H9 (cell line): ENCODE results near the gene SEMA4D. TPM values are rescaled to one million over a fixed set of nuclear protein-coding genes. Genes with fewer than 3 reads are reported as not detected.

ENCODE experiments used
- DNase-seq: peaks from one replicate; pipeline ENCODE4 v3.0.0-alpha.2; 2017
- H2AFZ ChIP-seq: one replicate; pipeline ENCODE4 v1.6.1; 2013; ENCODE audit warnings: mild to moderate bottlenecking, low read length, control low read depth, moderate library complexity
- H2AK5ac ChIP-seq: 2 replicates; pipeline ENCODE4 v1.6.1; 2013; ENCODE audit warnings: low read length, control low read depth, mixed read lengths; ENCODE audit not compliant: insufficient read length
- H2BK120ac ChIP-seq: one replicate; pipeline ENCODE4 v1.6.1; 2013; ENCODE audit warnings: low read depth, mild to moderate bottlenecking, low read length, control low read depth, inconsistent platforms; ENCODE audit not compliant: poor library complexity, severe bottlenecking
- H2BK12ac ChIP-seq: 2 replicates; pipeline ENCODE4 v1.6.1; 2013; ENCODE audit warnings: low read length, control low read depth, mixed read lengths, low read depth; ENCODE audit not compliant: insufficient read length
- H2BK15ac ChIP-seq: 2 replicates; pipeline ENCODE4 v1.6.1; 2013; ENCODE audit warnings: low read depth, low read length, control low read depth
- H2BK20ac ChIP-seq: one replicate; pipeline ENCODE4 v1.6.1; 2013; ENCODE audit warnings: low read depth, mild to moderate bottlenecking, low read length, control low read depth, inconsistent platforms; ENCODE audit not compliant: poor library complexity, severe bottlenecking
- H2BK5ac ChIP-seq: 2 replicates; pipeline ENCODE4 v1.6.1; 2013; ENCODE audit warnings: low read length, control low read depth, mixed read lengths; ENCODE audit not compliant: insufficient read length
- H3K14ac ChIP-seq: 2 replicates; pipeline ENCODE4 v1.6.1; 2013; ENCODE audit warnings: low read length, control low read depth; ENCODE audit not compliant: insufficient read depth
- H3K18ac ChIP-seq: 2 replicates; pipeline ENCODE4 v1.6.1; 2013; ENCODE audit warnings: low read depth, mild to moderate bottlenecking, mixed read lengths, low read length, control low read depth; ENCODE audit not compliant: insufficient read length
- H3K23ac ChIP-seq: 2 replicates; pipeline ENCODE4 v1.6.1; 2013; ENCODE audit warnings: low read length, control low read depth, mixed read lengths, low read depth; ENCODE audit not compliant: insufficient read length
- H3K23me2 ChIP-seq: 2 replicates; pipeline ENCODE4 v1.6.1; 2013; ENCODE audit warnings: low read depth, mild to moderate bottlenecking, mixed read lengths, low read length, control low read depth; ENCODE audit not compliant: insufficient read length, poor library complexity, severe bottlenecking
- H3K27ac ChIP-seq: 2 replicates; pipeline ENCODE4 v1.5.1; 2013; ENCODE audit warnings: low read length, control low read depth, mixed read lengths, low read depth; ENCODE audit not compliant: insufficient read length
- H3K27me3 ChIP-seq: 2 replicates; pipeline ENCODE4 v1.6.1; 2013; ENCODE audit warnings: low read length, control low read depth, inconsistent platforms; ENCODE audit not compliant: insufficient read depth
- H3K4ac ChIP-seq: 2 replicates; pipeline ENCODE4 v1.6.1; 2013; ENCODE audit warnings: low read depth, mild to moderate bottlenecking, control low read depth, inconsistent platforms, low read length, moderate library complexity
- H3K4me1 ChIP-seq: 2 replicates; pipeline ENCODE4 v1.6.1; 2013; ENCODE audit warnings: low read length, control low read depth, inconsistent platforms; ENCODE audit not compliant: insufficient read depth
- H3K4me2 ChIP-seq: 2 replicates; pipeline ENCODE4 v1.6.1; 2013; ENCODE audit warnings: low read length, control low read depth, mixed read lengths; ENCODE audit not compliant: insufficient read length, insufficient read depth
- H3K56ac ChIP-seq: 2 replicates; pipeline ENCODE4 v1.6.1; 2013; ENCODE audit warnings: low read depth, mild to moderate bottlenecking, mixed read lengths, low read length, control low read depth; ENCODE audit not compliant: insufficient read length
- H3K79me1 ChIP-seq: 2 replicates; pipeline ENCODE4 v1.6.1; 2013; ENCODE audit warnings: low read depth, mild to moderate bottlenecking, moderate library complexity, low read length, control low read depth, inconsistent platforms; ENCODE audit not compliant: insufficient read depth, poor library complexity, severe bottlenecking
- H3K79me2 ChIP-seq: 2 replicates; pipeline ENCODE4 v1.6.1; 2013; ENCODE audit warnings: low read length, control low read depth, inconsistent platforms; ENCODE audit not compliant: insufficient read depth
- H3K9ac ChIP-seq: 2 replicates; pipeline ENCODE4 v1.6.1; 2013; ENCODE audit warnings: low read length, control low read depth, mixed read lengths; ENCODE audit not compliant: insufficient read length; ENCODE audit errors: extremely low read depth
- H3K9me3 ChIP-seq: one replicate; pipeline ENCODE4 v1.6.1; 2013; ENCODE audit warnings: low read depth, low read length, inconsistent platforms; ENCODE audit not compliant: control insufficient read depth
- H3T11ph ChIP-seq: one replicate; pipeline ENCODE4 v1.6.1; 2013; ENCODE audit warnings: mild to moderate bottlenecking, low read length, control low read depth, inconsistent platforms
- H4K20me1 ChIP-seq: one replicate; pipeline ENCODE4 v1.6.1; 2013; ENCODE audit not compliant: control insufficient read depth, insufficient read length, insufficient read depth
- H4K5ac ChIP-seq: 2 replicates; pipeline ENCODE4 v1.6.1; 2013; ENCODE audit warnings: low read depth, mild to moderate bottlenecking, mixed read lengths, low read length, control low read depth; ENCODE audit not compliant: insufficient read length
- H4K8ac ChIP-seq: replicated peaks from 2 replicates; pipeline ENCODE4 v1.6.1; 2013; ENCODE audit warnings: low read length, control low read depth, mixed read lengths, low read depth; ENCODE audit not compliant: insufficient read length
- H4K91ac ChIP-seq: 2 replicates; pipeline ENCODE4 v1.6.1; 2013; ENCODE audit warnings: low read depth, mild to moderate bottlenecking, moderate library complexity, mixed read lengths, low read length, control low read depth; ENCODE audit not compliant: insufficient read length
- H3K27ac Mint-ChIP-seq, 3 experiments: 2 replicates in 2 of 3; 3 replicates in 1 of 3; pipeline ENCODE4 v1.8.0; 2020 to 2021; ENCODE audit warnings: mixed read lengths in 3 of 3, mild to moderate bottlenecking in 1 of 3, moderate library complexity in 1 of 3
- H3K27me3 Mint-ChIP-seq: 2 replicates; pipeline ENCODE4 v1.8.0; 2021; ENCODE audit warnings: low read depth, mild to moderate bottlenecking, moderate library complexity, mixed read lengths
- H3K36me3 Mint-ChIP-seq, 3 experiments: 2 replicates in 2 of 3; 3 replicates in 1 of 3; pipeline ENCODE4 v1.8.0; 2020 to 2021; ENCODE audit warnings: low read depth in 3 of 3, mixed read lengths in 3 of 3; ENCODE audit not compliant: insufficient read depth in 1 of 3
- H3K4me1 Mint-ChIP-seq, 2 experiments: 2 replicates each; pipeline ENCODE4 v1.8.0; 2020; ENCODE audit warnings: mixed read lengths in 2 of 2
- H3K4me3 Mint-ChIP-seq, 2 experiments: 2 replicates in 1 of 2; 3 replicates in 1 of 2; pipeline ENCODE4 v1.8.0; 2020 to 2021; ENCODE audit warnings: mild to moderate bottlenecking in 2 of 2, mixed read lengths in 2 of 2, moderate library complexity in 1 of 2
- H3K9me3 Mint-ChIP-seq, 2 experiments: 2 replicates in 1 of 2; 3 replicates in 1 of 2; pipeline ENCODE4 v1.8.0; 2020; ENCODE audit warnings: mild to moderate bottlenecking in 2 of 2, mixed read lengths in 2 of 2, moderate library complexity in 1 of 2
- CTCF ChIP-seq: fragments of 200-600 bp; sonication (generic); conservative IDR thresholded peaks from 3 replicates; pipeline ENCODE4 v1.8.0; 2021; ENCODE audit warnings: antibody characterized with exemption, mild to moderate bottlenecking
- WGBS: extraction: QIAGEN DNeasy Blood & Tissue Kit; methylation state at CpG from one replicate; pipeline ENCODE4 v1.1.7; 2013; ENCODE audit warnings: missing lambda C conversion rate, low lambda C conversion rate, mixed read lengths; ENCODE audit not compliant: insufficient read length; ENCODE audit errors: extremely low coverage; 5-methylcytosine and 5-hydroxymethylcytosine counted together
- total RNA-seq: library from RNA; stranded (reverse); gene quantifications from 2 replicates; pipeline ENCODE4 v1.2.1, GENCODE V29; 2021

The SEMA4D gene
- total RNA-seq, 1 experiment from 2014 or later = 47.2 TPM

GRCh38 chr9:89515416-89515815 is 17.5 kb upstream of the SEMA4D start:
- Histone ChIP-seq H3K23ac (no peak overlapping the region), H2AK5ac (no peak overlapping the region), H3K79me2 (no peaks in the 10 kb centered on the region), H3K14ac (no peak overlapping the region), H4K5ac (no peak overlapping the region), H2BK120ac (no peak overlapping the region), H3K4me1 (no peaks in the 10 kb centered on the region), H3K18ac (no peak overlapping the region), H3K23me2 (no peaks in the 10 kb centered on the region), H3K9me3 (no peaks in the 10 kb centered on the region), H4K91ac (no peak overlapping the region), H3K4me2 (no peak overlapping the region), H3T11ph (no peak overlapping the region), H2AFZ (no peak overlapping the region), H3K27ac (no peak overlapping the region), H2BK20ac (no peak overlapping the region), H2BK5ac (no peak overlapping the region), H2BK12ac (no peak overlapping the region), H3K9ac (no peak overlapping the region), H3K27me3 (no peaks in the 10 kb centered on the region), H3K79me1 (no peaks in the 10 kb centered on the region), H4K8ac (no peak overlapping the region), H3K4ac (no peak overlapping the region), H3K56ac (no peak overlapping the region), H2BK15ac (no peak overlapping the region), H4K20me1 (no peaks in the 10 kb centered on the region)
- no peak overlapping the region for H3K27ac Mint-ChIP-seq
- no peaks in the 10 kb centered on the region for H3K9me3 Mint-ChIP-seq
- no peak overlapping the region for H3K4me3 Mint-ChIP-seq
- peaks cover 13% of the 10 kb centered on the region for H3K27me3 Mint-ChIP-seq
- no peak for DNase-seq
- H3K36me3 Mint-ChIP-seq = no peaks in the 10 kb centered on the region
- no peaks in the 10 kb centered on the region for H3K4me1 Mint-ChIP-seq
- TF ChIP-seq CTCF = no peak
- no CpG with 5 or more reads among the region's 6 CpGs for WGBS
